Heart left ventricle (tissue), 13 donors: ENCODE results near the gene NTM.

Experiments
- POLR2A ChIP-seq, 2 donors: fragments of 450-650 bp; IDR thresholded peaks; one replicate each; pipeline ENCODE4 v1.6.1; 2017; ENCODE audit warnings: antibody characterized with exemption in 2 of 2, mild to moderate bottlenecking in 2 of 2, moderate library complexity in 2 of 2
- TF ChIP-seq, protein P1 (sequence below), 12 donors: fragments of 200-600 bp; sonication (generic) in 4 of 12; IDR thresholded peaks; one replicate each; pipeline versions ENCODE4 v1.5.0 to v1.8.0; 2018 to 2022; ENCODE audit warnings: antibody characterized with exemption in 12 of 12, mild to moderate bottlenecking in 5 of 12
- donor health status: ischemic (EF 13 %, LVEDD 7.1; RV severe dilation, severe dysfunction).
- donor health status: DM: no; HTN: yes; CAD: no.
- donor health status: DM: no; HTN: no; CAD: no.
- donor health status: ischemic (EF 25% LVEDD 6.9; RV normal size, moderate dysfunction).
- donor health status: ischemic (EF 25% LVEDD 5.7; RV mildly dilated, moderate dysfunction).
- donor health status: ischemic (EF 35%, LVEDD 5.7; RV mildly dilated, moderate dysfunction).
- donor health status: nonischemic (EF 11% LVEDD 7.7; RV severe dilation, severe dysfunction).
- donor health status: DM: yes; HTN: yes; CAD: no.
- donor health status: PGD.
- donor health status: ischemic (EF 29% LVEDD 5.4; RV normal size, mild dysfunction).
- donor health status: nonischemic (EF 23%, LVEDD 6.1; RV moderate dilation, normal function).

DNA sequence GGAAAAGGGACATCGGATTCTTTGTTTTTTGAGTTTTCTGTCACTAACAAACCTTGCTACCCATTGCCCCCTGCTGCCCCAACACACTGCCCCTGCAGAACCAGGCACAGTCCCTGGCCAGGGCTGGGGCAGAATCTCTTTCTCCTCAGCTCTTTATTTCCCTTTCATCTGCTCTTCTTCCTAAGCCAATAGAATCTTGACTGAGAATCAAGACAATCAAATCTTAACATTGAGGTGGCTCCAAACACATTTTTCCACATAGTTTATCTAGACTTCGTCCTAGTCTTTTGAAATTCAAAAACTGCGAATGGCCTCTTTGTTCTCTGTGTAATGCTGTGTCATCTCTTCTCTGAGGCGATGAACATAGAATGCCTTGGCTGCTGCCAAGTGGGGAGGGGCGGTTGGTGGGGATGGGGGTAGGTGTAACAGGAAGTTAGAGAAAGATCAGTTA is 16.1 kb upstream of the NTM start:
- TF ChIP-seq, protein P1, sequence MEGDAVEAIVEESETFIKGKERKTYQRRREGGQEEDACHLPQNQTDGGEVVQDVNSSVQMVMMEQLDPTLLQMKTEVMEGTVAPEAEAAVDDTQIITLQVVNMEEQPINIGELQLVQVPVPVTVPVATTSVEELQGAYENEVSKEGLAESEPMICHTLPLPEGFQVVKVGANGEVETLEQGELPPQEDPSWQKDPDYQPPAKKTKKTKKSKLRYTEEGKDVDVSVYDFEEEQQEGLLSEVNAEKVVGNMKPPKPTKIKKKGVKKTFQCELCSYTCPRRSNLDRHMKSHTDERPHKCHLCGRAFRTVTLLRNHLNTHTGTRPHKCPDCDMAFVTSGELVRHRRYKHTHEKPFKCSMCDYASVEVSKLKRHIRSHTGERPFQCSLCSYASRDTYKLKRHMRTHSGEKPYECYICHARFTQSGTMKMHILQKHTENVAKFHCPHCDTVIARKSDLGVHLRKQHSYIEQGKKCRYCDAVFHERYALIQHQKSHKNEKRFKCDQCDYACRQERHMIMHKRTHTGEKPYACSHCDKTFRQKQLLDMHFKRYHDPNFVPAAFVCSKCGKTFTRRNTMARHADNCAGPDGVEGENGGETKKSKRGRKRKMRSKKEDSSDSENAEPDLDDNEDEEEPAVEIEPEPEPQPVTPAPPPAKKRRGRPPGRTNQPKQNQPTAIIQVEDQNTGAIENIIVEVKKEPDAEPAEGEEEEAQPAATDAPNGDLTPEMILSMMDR (IDR thresholded peaks at IDR 0.05), result no peak
- TF ChIP-seq POLR2A (IDR thresholded peaks at IDR 0.05), result no peak
